Femur (tissue), 1 donor: Measurements from ENCODE around the gene SPATA31E1.

Experiments
- DNase-seq: peaks from one replicate; pipeline ENCODE4 v3.0.0-alpha.2; 2017

The SPATA31E1 gene

GRCh38 chr9:87863882-87864465 lies 18.7 kb upstream of the SPATA31E1 start:
- no peak for DNase-seq

DNA sequence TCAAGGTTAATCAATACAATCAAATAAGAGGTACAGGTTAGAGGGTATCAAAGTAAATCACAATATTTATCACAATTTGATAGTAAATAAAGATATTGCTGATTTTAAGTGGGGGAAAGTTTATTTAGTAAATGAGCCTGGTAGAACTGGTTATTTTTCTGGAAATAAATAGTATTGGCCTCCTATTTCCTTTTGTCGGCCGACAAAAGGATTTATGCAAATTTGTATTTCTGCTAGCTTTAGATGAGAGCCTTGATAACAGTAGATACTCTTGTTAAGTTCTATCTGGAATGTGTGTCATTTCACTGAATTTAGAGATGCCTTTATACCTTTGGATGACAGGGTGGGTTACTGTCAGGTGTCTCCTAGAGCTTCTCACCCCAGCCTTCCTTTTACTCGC lies 17.8 kb upstream of the SPATA31E1 start:
- no peak for DNase-seq

DNA sequence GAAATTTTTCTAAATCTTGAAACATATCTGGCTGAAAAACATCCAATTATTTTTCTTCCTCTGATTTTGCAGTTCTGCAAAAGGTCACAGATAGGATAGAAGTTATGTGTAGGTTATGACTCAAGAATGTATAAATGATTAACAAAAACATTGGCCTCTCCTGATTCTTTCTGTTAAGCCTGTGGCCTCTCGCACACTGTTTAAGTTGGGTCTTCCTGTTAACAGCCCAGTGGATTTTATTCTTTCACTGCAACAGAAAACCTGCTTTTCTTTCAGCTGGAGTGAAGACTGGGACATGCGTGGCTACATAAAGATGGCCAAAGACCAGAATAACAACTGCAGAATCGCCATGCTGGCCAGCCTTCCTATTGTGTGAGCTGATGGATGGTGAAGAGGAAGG lies 17.1 kb upstream of the SPATA31E1 start:
- DNase-seq: no peak

GRCh38 chr9:87867391-87867790 lies 15.3 kb upstream of the SPATA31E1 start:
- no peak for DNase-seq

GRCh38 chr9:87868175-87868574 lies 14.5 kb upstream of the SPATA31E1 start:
- DNase-seq: no peak

- no peak for DNase-seq
Observed at GRCh38 chr9:87868635-87869034, 14.0 kb upstream of the SPATA31E1 start.

GRCh38 chr9:87869082-87869481 lies 13.6 kb upstream of the SPATA31E1 start:
- no peak for DNase-seq

- no peak for DNase-seq
Observed at GRCh38 chr9:87871425-87872078, 11.1 kb upstream of the SPATA31E1 start.

DNA sequence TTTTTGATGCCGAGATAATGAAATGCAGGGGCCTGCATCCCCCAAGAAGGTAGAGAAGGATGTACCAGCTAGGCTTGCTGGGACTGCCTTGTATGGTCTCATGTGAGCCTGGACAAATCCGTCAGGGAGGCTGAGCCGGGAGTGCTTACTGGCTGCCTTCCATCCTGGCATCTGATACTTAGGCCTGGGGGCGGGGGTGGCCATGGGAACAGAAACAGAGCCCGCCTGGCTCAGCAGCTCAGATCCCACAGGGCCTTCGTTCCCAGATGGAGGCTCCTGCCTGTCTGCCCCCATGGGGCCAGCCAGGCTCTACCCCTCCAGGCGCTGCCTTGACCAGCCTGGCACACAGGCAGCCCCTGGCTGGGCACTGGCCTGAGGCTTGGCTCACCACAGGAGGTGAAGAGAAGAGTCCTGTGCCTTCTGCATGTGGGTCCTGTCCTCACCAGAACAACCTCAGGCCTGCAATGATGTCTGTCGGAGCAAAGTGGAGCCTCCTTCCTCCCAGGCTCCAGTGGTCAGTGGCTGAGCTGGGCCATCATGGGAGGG lies 10.5 kb upstream of the SPATA31E1 start:
- DNase-seq: peak; percentile 53

DNA sequence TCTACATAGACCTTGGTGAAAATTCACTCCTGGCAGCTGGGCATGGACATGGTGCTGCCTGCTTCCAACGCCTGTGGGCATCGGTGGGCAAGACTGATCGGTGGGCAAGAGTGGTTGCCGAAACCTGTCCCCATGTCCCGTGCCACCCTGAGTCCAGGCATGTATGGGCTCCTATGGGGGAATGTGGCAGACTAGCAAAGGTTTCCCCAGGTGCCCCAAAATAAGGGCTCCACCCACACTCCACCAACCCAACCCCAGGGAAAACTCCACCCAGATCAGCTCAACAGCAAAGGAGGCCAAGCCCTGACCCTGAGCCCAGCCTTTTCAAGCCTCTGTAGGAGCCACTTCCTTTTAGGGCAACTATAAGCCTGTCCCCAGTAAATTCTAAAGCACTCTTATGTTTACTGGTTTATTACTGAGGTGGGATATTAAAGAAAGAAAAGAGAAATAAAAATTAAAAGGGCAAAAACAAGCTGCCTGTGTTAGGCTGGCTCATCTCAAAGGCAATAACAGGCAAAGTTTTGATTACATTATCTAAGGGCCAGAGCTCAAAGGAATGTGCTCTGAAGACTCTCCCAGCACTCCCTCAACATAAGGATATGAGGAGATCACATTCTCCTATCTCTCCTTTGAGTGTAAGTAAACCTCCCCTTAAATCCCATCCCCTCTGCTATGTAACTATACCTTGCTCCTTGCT lies 8.9 kb upstream of the SPATA31E1 start:
- DNase-seq: no peak

DNA sequence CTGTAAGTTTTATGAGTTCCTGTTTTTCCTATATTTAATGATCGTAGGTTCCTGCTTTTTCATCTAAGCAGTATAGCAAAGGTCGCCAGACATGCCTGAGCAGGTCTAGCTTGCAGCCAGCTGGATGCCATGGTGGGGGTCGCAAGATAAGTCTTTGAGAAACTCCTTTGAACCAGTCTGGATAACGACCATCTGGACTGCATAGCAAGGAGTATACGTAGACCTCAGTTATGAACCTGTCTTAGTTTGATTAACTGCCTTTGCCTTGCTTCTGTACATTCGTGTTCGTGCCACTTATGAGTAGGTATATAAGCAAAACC lies 8.4 kb upstream of the SPATA31E1 start:
- DNase-seq: no peak

- DNase-seq: no peak
Observed at GRCh38 chr9:87875060-87875459, 7.6 kb upstream of the SPATA31E1 start.

DNA sequence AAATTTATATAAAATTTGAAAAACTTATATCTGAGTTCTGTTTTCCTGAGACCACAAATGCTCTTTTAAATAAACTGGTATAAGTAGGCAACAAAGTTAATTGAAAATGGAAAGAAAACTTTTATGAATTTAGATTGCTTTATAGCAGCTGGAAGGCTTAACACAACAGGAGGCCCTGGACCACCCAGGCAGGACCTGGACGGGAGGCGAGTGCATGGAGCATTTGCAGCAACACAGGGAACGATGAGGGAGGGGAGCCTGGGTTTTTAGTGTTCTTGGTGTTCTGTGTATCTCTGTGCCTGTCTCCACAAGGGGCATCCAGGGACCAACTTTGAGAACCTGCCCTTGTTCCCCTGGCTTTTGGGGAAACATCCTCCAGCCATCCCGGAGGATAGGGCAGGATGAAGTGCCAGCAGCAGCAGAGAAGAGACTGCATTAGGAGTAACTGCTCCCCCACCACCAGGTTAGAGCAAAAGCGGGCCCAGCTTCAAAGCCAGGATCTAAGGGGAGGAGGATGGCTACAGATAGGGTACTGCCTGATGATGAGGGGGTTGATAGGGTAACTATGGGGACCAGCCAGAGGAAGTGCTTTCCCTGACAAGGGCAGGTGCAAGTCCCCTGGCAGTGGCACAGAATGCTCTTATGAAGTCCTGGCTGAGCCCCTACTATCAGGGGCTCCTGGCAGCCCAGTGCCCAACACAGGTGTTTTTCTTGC lies 6.7 kb upstream of the SPATA31E1 start:
- peak; percentile 34 for DNase-seq

DNA sequence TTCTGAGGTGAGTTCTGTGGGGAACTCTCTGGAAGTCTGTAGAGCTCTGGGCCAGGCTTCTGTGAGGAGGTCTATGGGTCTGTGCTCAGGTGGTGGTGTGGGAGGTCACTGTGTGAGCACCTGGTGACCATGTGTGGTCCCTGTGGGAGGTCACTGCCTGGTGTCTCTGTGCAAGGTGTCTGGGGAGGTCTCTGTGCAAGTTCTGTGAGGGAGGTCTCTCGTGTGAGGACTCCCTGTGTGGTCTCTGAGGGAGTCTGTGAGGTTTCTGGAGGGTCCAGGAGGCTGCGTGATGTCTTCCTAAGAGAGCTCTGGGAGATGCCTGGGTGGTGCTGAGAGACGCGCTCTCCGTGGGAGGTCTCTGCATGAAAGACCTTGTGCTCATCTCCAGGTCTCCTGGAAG lies 6.0 kb upstream of the SPATA31E1 start:
- DNase-seq: peak; percentile 8

- DNase-seq: no peak
Observed at GRCh38 chr9:87878989-87879511, 3.6 kb upstream of the SPATA31E1 start.

DNA sequence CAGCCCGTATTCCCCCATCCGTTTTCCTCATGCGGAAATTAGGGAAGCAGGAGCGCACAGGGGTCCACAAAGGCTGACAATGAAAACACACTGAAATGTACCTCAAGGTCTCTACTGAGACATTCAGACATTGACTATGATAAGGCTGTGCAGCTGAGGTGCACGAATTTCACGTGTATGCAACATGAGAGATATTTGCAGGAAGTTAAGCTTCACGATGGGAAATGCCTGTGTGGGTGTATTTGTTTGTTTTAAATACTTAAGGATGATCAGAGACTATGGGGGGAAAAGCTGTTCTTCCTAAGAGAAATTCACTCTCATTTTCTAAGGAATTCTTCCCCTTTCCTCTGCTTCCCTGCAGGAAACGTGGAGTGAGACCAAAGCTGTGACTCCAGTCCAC lies 2.6 kb upstream of the SPATA31E1 start:
- DNase-seq: no peak

DNA sequence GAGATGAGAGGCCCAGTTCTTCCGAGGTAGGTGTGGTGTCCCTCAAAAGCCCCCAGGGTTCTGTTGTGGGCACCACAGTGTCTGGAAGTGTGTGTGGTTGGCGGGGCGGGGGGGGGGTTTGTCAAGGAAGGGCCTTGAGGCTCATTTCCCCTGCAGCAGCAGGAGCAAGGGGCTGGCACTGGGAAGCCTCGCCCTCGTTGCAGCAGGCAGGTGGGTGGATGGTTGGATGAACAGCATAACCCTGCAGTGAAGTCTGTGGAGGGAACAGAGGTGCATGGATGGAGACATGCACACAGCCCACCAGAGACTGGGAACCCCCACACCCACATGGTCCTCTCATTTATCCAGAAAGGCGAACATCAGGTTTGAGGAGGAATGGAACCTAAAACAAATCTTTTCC lies 2.0 kb upstream of the SPATA31E1 start:
- no peak for DNase-seq

GRCh38 chr9:87883274-87883673 lies 597 bp downstream of the SPATA31E1 start:
- DNase-seq: peak; percentile 8

GRCh38 chr9:87883990-87884389 lies 1.3 kb downstream of the SPATA31E1 start:
- no peak for DNase-seq

DNA sequence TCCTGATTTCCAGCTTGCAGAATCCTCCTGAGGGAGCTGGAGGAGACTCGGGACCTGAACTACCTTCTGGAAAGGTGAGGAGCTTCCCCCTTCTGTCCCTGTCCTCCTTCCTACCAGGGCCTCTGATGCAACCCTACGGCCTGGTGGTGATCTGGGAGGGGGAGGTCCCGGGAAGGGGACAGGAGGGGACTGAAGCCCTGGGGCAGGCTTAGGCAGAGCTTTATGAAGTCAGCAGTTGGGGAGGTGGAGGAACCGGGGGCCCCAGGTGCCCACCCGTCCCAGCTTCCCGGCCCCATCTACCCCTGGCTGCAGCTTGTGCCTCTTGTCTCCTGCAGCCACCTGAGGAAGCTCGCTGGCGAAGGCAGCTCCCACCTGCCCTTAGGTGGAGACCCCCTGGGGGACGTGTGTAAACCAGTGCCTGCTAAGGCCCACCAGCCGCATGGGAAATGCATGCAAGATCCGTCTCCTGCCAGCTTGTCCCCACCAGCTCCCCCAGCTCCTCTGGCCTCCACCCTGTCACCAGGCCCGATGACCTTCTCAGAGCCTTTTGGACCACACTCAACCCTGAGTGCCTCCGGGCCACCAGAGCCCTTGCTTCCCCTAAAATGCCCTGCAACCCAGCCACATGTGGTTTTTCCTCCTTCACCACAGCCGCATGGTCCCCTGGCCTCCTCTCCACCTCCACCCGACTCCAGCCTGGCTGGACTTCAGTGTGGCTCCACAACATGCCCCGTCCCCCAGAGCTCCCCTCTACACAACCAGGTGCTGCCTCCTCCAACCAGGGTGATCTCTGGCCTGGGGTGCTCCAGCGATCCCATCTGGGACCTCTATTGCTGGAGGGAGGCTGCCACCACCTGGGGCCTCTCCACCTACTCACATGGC lies 2.1 kb downstream of the SPATA31E1 start:
- no peak for DNase-seq

DNA sequence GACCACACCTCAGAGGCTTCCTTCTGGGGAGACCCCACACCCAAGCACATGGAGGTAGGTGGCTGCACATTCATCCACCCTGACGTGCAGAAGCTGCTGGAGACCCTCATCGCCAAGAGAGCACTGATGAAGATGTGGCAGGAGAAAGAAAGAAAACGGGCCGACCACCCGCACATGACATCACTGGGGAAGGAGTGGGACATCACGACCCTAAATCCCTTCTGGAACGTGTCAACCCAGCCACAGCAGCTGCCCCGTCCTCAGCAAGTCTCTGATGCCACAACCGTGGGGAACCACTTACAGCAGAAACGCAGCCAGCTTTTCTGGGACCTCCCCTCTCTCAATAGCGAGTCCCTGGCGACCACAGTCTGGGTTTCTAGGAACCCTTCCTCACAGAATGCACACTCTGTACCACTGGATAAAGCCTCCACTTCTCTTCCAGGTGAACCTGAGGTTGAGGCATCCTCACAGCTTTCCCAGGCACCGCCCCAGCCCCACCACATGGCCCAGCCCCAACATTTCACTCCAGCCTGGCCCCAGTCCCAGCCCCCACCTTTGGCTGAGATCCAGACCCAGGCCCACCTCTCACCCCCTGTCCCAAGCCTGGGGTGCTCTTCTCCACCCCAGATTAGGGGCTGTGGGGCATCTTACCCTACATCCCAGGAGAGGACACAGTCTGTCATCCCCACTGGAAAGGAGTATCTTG lies 3.0 kb downstream of the SPATA31E1 start:
- DNase-seq: no peak
